SU-DHL-6 (cell line): ENCODE data around the gene TP53RK.

ENCODE experiments used
- H2AFZ ChIP-seq: fragments of 200-600 bp; sonication (generic); 2 replicates; pipeline ENCODE4 v1.6.1; 2014; ENCODE audit warnings: low read depth, mild to moderate bottlenecking, moderate library complexity, mixed read lengths, antibody characterized with exemption, low read length; ENCODE audit not compliant: severe bottlenecking
- H3F3A ChIP-seq: fragments of 200-600 bp; shearing (Covaris generic); 2 replicates; pipeline ENCODE4 v1.6.0; 2016; ENCODE audit warnings: antibody characterized with exemption, mild to moderate bottlenecking; ENCODE audit not compliant: insufficient read depth
- H3K27ac ChIP-seq: fragments of 200-600 bp; sonication (generic); 2 replicates; pipeline ENCODE4 v1.5.1; 2016; ENCODE audit warnings: low read depth, mild to moderate bottlenecking, low read length, moderate library complexity, mixed read lengths
- H3K27me3 ChIP-seq: fragments of 200-600 bp; sonication (generic), shearing (Covaris generic); 2 replicates; pipeline ENCODE4 v1.6.0; 2014; ENCODE audit warnings: mild to moderate bottlenecking, low read length
- H3K36me3 ChIP-seq: fragments of 200-600 bp; sonication (generic); 2 replicates; pipeline ENCODE4 v1.6.1; 2014; ENCODE audit warnings: mild to moderate bottlenecking, low read length, mixed read lengths
- H3K4me2 ChIP-seq: fragments of 300-600, 200-600 bp; shearing (Covaris generic), sonication (generic); 2 replicates; pipeline ENCODE4 v1.6.0; 2014; ENCODE audit warnings: low read length, low read depth, mild to moderate bottlenecking; ENCODE audit not compliant: poor library complexity, severe bottlenecking
- H3K4me3 ChIP-seq: fragments of 200-600 bp; sonication (generic); 2 replicates; pipeline ENCODE4 v1.5.1; 2014; ENCODE audit warnings: antibody characterized with exemption, low read length, mild to moderate bottlenecking, mixed read lengths; ENCODE audit not compliant: insufficient read depth, poor library complexity, severe bottlenecking
- H3K79me2 ChIP-seq: fragments of 200-600 bp; sonication (generic); 2 replicates; pipeline ENCODE4 v1.6.1; 2014; ENCODE audit warnings: mild to moderate bottlenecking, low read length, moderate library complexity; ENCODE audit not compliant: insufficient read depth
- H3K9ac ChIP-seq: fragments of 200-600 bp; sonication (generic); 2 replicates; pipeline ENCODE4 v1.7.0; 2014; ENCODE audit warnings: mild to moderate bottlenecking, low read length
- H3K9me2 ChIP-seq: fragments of 200-600 bp; sonication (generic); replicated peaks from 2 replicates; pipeline ENCODE4 v1.6.1; 2014; ENCODE audit warnings: low read length; ENCODE audit not compliant: insufficient read depth
- H3K9me3 ChIP-seq: fragments of 200-600 bp; sonication (generic); 2 replicates; pipeline ENCODE4 v1.6.1; 2014; ENCODE audit warnings: low read length, mixed read lengths; ENCODE audit not compliant: insufficient read depth
- H4K20me1 ChIP-seq: fragments of 200-600 bp; sonication (generic); 2 replicates; pipeline ENCODE4 v1.6.1; 2014; ENCODE audit warnings: low read depth, mild to moderate bottlenecking, antibody characterized with exemption, low read length, moderate library complexity, mixed read lengths
- CTCF ChIP-seq: fragments of 200-600 bp; sonication (generic); IDR thresholded peaks from one replicate; pipeline ENCODE4 v1.5.1; 2017; ENCODE audit warnings: antibody characterized with exemption, mild to moderate bottlenecking, low read length, moderate library complexity; ENCODE audit not compliant: insufficient read depth, poor library complexity, severe bottlenecking
- EZH2phosphoT487 ChIP-seq: fragments of 200-600 bp; sonication (generic), shearing (Covaris generic); conservative IDR thresholded peaks from 2 replicates; pipeline ENCODE4 v1.6.1; 2018; ENCODE audit warnings: mild to moderate bottlenecking, antibody characterized with exemption, low read length, moderate library complexity, mixed read lengths

The TP53RK gene

DNA sequence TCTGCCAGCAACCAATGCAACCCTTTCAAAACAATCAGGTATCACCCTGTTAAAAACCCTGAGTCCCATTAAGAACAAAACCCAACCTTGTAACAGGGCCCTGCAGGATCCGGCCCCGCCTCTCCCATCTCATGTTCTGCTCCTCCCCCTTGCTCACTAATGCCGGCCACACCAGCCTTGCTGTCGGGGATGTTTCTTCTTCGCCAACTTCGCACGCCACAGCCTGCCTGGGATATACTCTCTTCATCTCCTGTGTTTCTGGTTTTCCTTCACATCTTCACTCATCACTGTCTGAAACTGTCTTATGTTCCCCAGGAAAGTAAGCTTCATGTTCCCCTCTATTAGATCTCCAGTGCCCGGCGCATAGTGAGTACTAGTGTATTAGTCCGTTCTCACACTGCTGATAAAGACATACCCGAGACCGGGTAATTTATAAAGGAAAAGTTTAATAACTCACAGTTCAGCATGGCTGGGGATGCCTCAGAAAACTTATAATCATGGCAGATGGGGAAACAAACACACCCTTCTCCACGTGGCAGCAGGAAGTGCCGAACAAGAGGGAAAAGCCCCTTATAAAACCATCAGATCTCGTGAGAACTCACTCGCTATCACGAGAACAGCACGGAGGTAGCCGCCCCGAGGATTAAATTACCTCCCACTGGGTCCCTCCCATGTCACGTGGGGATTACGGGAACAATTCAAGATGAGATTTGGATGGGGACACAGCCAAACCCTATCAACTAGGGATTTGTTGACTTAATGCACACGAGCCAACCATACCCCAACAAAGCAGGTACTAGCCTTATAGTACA lies 5.1 kb downstream of the TP53RK start:
- H3K79me2 ChIP-seq = peaks cover 46% of the 10 kb centered on the region
- peaks cover 20% of the 10 kb centered on the region for H3K36me3 ChIP-seq
- H2AFZ ChIP-seq = no peak overlapping the region
- no peaks in the 10 kb centered on the region for H3K9me3 ChIP-seq
- H3K27me3 ChIP-seq = no peaks in the 10 kb centered on the region
- H3K9ac ChIP-seq = no peak overlapping the region
- no peak overlapping the region for H3K27ac ChIP-seq
- TF ChIP-seq CTCF (no peak), EZH2phosphoT487 (no peak)
- peaks cover 11% of the 10 kb centered on the region; the same call in 1 of the 2 replicates for H4K20me1 ChIP-seq
- no peaks in the 10 kb centered on the region for H3K9me2 ChIP-seq
- H3K4me2 ChIP-seq = no peak overlapping the region
- H3K4me3 ChIP-seq = no peak overlapping the region
- H3F3A ChIP-seq = peaks cover 12% of the 10 kb centered on the region

GRCh38 chr20:46683668-46683938 lies 5.6 kb downstream of the TP53RK start:
- peaks cover 11% of the 10 kb centered on the region; the same call in 1 of the 2 replicates for H4K20me1 ChIP-seq
- H3K4me2 ChIP-seq = no peak overlapping the region
- peaks cover 41% of the 10 kb centered on the region for H3K79me2 ChIP-seq
- H3K9ac ChIP-seq = no peak overlapping the region
- H3K27ac ChIP-seq = no peak overlapping the region
- H3K4me3 ChIP-seq = no peak overlapping the region
- H3K9me2 ChIP-seq = no peaks in the 10 kb centered on the region
- H2AFZ ChIP-seq = no peak overlapping the region
- peaks cover 20% of the 10 kb centered on the region for H3K36me3 ChIP-seq
- peaks cover 12% of the 10 kb centered on the region for H3F3A ChIP-seq
- TF ChIP-seq CTCF (no peak), EZH2phosphoT487 (no peak)
- no peaks in the 10 kb centered on the region for H3K9me3 ChIP-seq
- H3K27me3 ChIP-seq = no peaks in the 10 kb centered on the region

DNA sequence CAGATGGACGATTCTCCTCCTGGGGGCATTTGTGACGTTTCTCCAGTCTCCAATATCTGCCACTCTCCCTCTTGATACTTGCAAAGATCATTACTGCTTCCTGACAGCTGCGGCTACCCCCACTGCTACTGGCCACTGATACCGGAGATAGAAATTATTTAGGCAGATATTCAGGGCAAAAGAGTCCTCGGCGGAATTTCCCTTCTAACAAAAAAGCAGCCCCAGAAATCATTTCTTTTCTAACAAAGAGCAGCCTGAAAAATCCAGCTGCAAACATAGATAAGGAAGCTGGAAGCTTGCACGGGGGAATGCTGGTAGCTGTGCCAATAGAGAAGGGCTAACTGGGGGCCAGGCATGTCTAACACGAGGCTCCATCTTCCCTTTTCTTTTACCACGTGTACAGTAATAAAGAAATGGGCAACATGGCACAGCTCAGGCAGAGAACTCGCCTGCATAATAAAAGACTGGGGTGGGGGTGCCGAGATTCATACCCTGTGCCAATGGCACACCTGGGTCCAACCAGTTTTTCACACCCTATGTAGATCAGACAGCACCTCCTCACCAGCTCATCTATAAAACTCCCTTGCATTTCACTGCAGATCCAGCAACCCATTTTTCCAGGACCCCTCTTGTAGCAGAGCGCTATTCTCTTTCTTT lies 6.1 kb downstream of the TP53RK start:
- H2AFZ ChIP-seq = no peak overlapping the region
- no peaks in the 10 kb centered on the region for H3K27me3 ChIP-seq
- no peak overlapping the region for H3K4me3 ChIP-seq
- no peaks in the 10 kb centered on the region for H3K9me3 ChIP-seq
- TF ChIP-seq EZH2phosphoT487 (no peak), CTCF (no peak)
- no peak overlapping the region for H3K4me2 ChIP-seq
- H3F3A ChIP-seq = peaks cover 12% of the 10 kb centered on the region
- H3K27ac ChIP-seq = no peak overlapping the region
- H3K9me2 ChIP-seq = no peaks in the 10 kb centered on the region
- H3K79me2 ChIP-seq = peaks cover 36% of the 10 kb centered on the region
- H3K9ac ChIP-seq = no peak overlapping the region
- H3K36me3 ChIP-seq = peaks cover 20% of the 10 kb centered on the region
- H4K20me1 ChIP-seq = peaks cover 10% of the 10 kb centered on the region; the same call in 1 of the 2 replicates
